HG02970 (cell line): ENCODE data around the gene MAP2K4.

Source experiments
- ATAC-seq: cut with Tn5 transposase; IDR thresholded peaks from one replicate; pipeline ENCODE4 v1.9.1; 2021; ENCODE audit warnings: mild to moderate bottlenecking, moderate library complexity, moderate number of reproducible peaks; ENCODE audit not compliant: unreplicated experiment, low FRiP score

MAP2K4 gene

GRCh38 chr17:12035673-12036072 lies 15.0 kb downstream of the MAP2K4 start:
- ATAC-seq = no peak

GRCh38 chr17:12037970-12038369 lies 17.3 kb downstream of the MAP2K4 start:
- ATAC-seq = no peak

GRCh38 chr17:12040478-12040877 lies 19.8 kb downstream of the MAP2K4 start:
- no peak for ATAC-seq

- ATAC-seq = no peak
These were observed 20.6 kb downstream of the MAP2K4 start for GRCh38 chr17:12041312-12041711.

- ATAC-seq = no peak
These were observed 23.0 kb downstream of the MAP2K4 start for GRCh38 chr17:12043702-12044101.

- ATAC-seq = no peak
These were observed 26.1 kb downstream of the MAP2K4 start for GRCh38 chr17:12046786-12047185.

- no peak for ATAC-seq
These were observed 27.2 kb downstream of the MAP2K4 start for GRCh38 chr17:12047681-12048376.

- ATAC-seq = no peak
These were observed 28.3 kb downstream of the MAP2K4 start for GRCh38 chr17:12048843-12049473.

GRCh38 chr17:12050646-12051225 lies 30.1 kb downstream of the MAP2K4 start:
- no peak for ATAC-seq

GRCh38 chr17:12053552-12053951 lies 32.9 kb downstream of the MAP2K4 start:
- ATAC-seq = no peak

GRCh38 chr17:12055889-12056288 lies 35.2 kb downstream of the MAP2K4 start:
- ATAC-seq = no peak

GRCh38 chr17:12057520-12057919 lies 36.8 kb downstream of the MAP2K4 start:
- no peak for ATAC-seq

- ATAC-seq = no peak
These were observed 37.9 kb downstream of the MAP2K4 start for GRCh38 chr17:12058535-12058934.

- no peak for ATAC-seq
These were observed 41.6 kb downstream of the MAP2K4 start for GRCh38 chr17:12062249-12062648.

GRCh38 chr17:12064395-12064794 lies 43.7 kb downstream of the MAP2K4 start:
- ATAC-seq = no peak

GRCh38 chr17:12067485-12067884 lies 46.8 kb downstream of the MAP2K4 start:
- no peak for ATAC-seq

- no peak for ATAC-seq
These were observed 48.3 kb downstream of the MAP2K4 start for GRCh38 chr17:12068946-12069345.

GRCh38 chr17:12070561-12070960 lies 49.9 kb downstream of the MAP2K4 start:
- ATAC-seq = no peak

- no peak for ATAC-seq
These were observed 53.7 kb downstream of the MAP2K4 start for GRCh38 chr17:12074346-12074745.

- ATAC-seq = no peak
These were observed 57.1 kb downstream of the MAP2K4 start for GRCh38 chr17:12077773-12078172.

- ATAC-seq = no peak
These were observed 58.1 kb downstream of the MAP2K4 start for GRCh38 chr17:12078791-12079190.

- no peak for ATAC-seq
These were observed 61.0 kb downstream of the MAP2K4 start for GRCh38 chr17:12081720-12082119.
